ENCODE measurements around the gene KTN1. TPM values are rescaled to one million over a fixed set of nuclear protein-coding genes. Genes with fewer than 3 reads are reported as not detected.

The KTN1 gene
- total RNA-seq, 6 experiments from 2014 or later, result 135 to 175 (median 148) TPM

GRCh38 chr14:55650992-55651391 lies 71.0 kb downstream of the KTN1 start:
- Mint-ChIP-seq H3K27ac (no peak overlapping the region), H3K4me1 (ENCODE audit: low read depth) (no peaks in the 10 kb centered on the region), H3K4me3 (no peak overlapping the region)

GRCh38 chr14:55654243-55654642 lies 74.2 kb downstream of the KTN1 start:
- no peak for DNase-seq

More at GRCh38 chr14:55650992-55651391, 71.0 kb downstream of the KTN1 start:
- TF ChIP-seq CTCF (IDR thresholded peaks at IDR 0.05), result no peak
- Mint-ChIP-seq H3K36me3 (ENCODE audit: low read depth) (peaks cover 12% of the 10 kb centered on the region), H3K9me3 (no peaks in the 10 kb centered on the region), H3K27me3 (ENCODE audit: insufficient read depth) (no peaks in the 10 kb centered on the region)
- no peak for DNase-seq

GRCh38 chr14:55661029-55661428 lies 81.0 kb downstream of the KTN1 start:
- Mint-ChIP-seq H3K36me3 (ENCODE audit: low read depth) (peaks cover 25% of the 10 kb centered on the region), H3K27me3 (ENCODE audit: insufficient read depth) (no peaks in the 10 kb centered on the region; the same call in 1 of the 2 replicates), H3K4me3 (no peak overlapping the region), H3K9me3 (no peaks in the 10 kb centered on the region), H3K4me1 (ENCODE audit: low read depth) (no peaks in the 10 kb centered on the region; the same call in none of the 2 replicates), H3K27ac (no peak overlapping the region)
- TF ChIP-seq CTCF (IDR thresholded peaks at IDR 0.05), result no peak
- DNase-seq, result no peak

More at GRCh38 chr14:55654243-55654642, 74.2 kb downstream of the KTN1 start:
- TF ChIP-seq CTCF (IDR thresholded peaks at IDR 0.05), result no peak
- Mint-ChIP-seq H3K4me3 (no peak overlapping the region), H3K27me3 (ENCODE audit: insufficient read depth) (no peaks in the 10 kb centered on the region), H3K36me3 (ENCODE audit: low read depth) (peaks cover 13% of the 10 kb centered on the region), H3K4me1 (ENCODE audit: low read depth) (no peaks in the 10 kb centered on the region), H3K9me3 (no peaks in the 10 kb centered on the region), H3K27ac (no peak overlapping the region)

- no peak overlapping the region for H3K4me3 Mint-ChIP-seq
- H3K4me1 Mint-ChIP-seq (ENCODE audit: low read depth), result no peaks in the 10 kb centered on the region; the same call in none of the 2 replicates
- no peak for TF ChIP-seq CTCF (IDR thresholded peaks at IDR 0.05)
- H3K27ac Mint-ChIP-seq, result no peak overlapping the region
- peaks cover 19% of the 10 kb centered on the region for H3K36me3 Mint-ChIP-seq (ENCODE audit: low read depth)
- DNase-seq, result no peak
- H3K27me3 Mint-ChIP-seq (ENCODE audit: insufficient read depth), result no peaks in the 10 kb centered on the region; the same call in 1 of the 2 replicates
- H3K9me3 Mint-ChIP-seq, result no peaks in the 10 kb centered on the region
These were observed 82.7 kb downstream of the KTN1 start for GRCh38 chr14:55662752-55663151.

- peak overlapping the region; percentile 3; the same call in 1 of the 2 replicates for H3K27ac Mint-ChIP-seq
- H3K27me3 Mint-ChIP-seq (ENCODE audit: insufficient read depth), result no peaks in the 10 kb centered on the region; the same call in 1 of the 2 replicates
- H3K4me1 Mint-ChIP-seq (ENCODE audit: low read depth), result no peaks in the 10 kb centered on the region; the same call in none of the 2 replicates
- peaks cover 19% of the 10 kb centered on the region for H3K36me3 Mint-ChIP-seq (ENCODE audit: low read depth)
- H3K4me3 Mint-ChIP-seq, result no peak overlapping the region
- TF ChIP-seq CTCF (IDR thresholded peaks at IDR 0.05), result no peak
- DNase-seq, result no peak
- no peaks in the 10 kb centered on the region for H3K9me3 Mint-ChIP-seq
These were observed 85.2 kb downstream of the KTN1 start for GRCh38 chr14:55665067-55665675.
